Activated CD4-positive, alpha-beta T cell treated with anti-CD3 and anti-CD28 coated beads, Interleukin-2, amount 50 U/mL, for 16 hours (primary cell): ENCODE results near the gene ERBB2.

Experiments used
- DNase-seq: peaks from one replicate; pipeline ENCODE4 v3.0.0-alpha.2; 2020

The ERBB2 gene

GRCh38 chr17:39666231-39666600, 33.6 kb upstream of the ERBB2 start:
- DNase-seq: no peak

- DNase-seq: no peak
These were observed 33.1 kb upstream of the ERBB2 start for GRCh38 chr17:39666601-39667261.

GRCh38 chr17:39667262-39667944, 32.5 kb upstream of the ERBB2 start:
- no peak for DNase-seq

- DNase-seq: peak; percentile 70
These were observed 31.6 kb upstream of the ERBB2 start, which contains the start of gene PNMT for GRCh38 chr17:39667945-39668924. Gene PNMT, plus strand, starts transcription at chr17:39668453. Its CDS starts 23 bp downstream, at chr17:39668476.

GRCh38 chr17:39669897-39670735, 29.7 kb upstream of the ERBB2 start:
- DNase-seq: no peak

GRCh38 chr17:39670746-39671145, 29.1 kb upstream of the ERBB2 start:
- DNase-seq: no peak

GRCh38 chr17:39671651-39672521, 28.0 kb upstream of the ERBB2 start:
- no peak for DNase-seq

GRCh38 chr17:39672522-39673334, 27.1 kb upstream of the ERBB2 start:
- DNase-seq: no peak

- DNase-seq: no peak
These were observed 26.4 kb upstream of the ERBB2 start for GRCh38 chr17:39673335-39674081.

- DNase-seq: no peak
These were observed 25.7 kb upstream of the ERBB2 start for GRCh38 chr17:39674179-39674578.

- DNase-seq: no peak
These were observed 25.0 kb upstream of the ERBB2 start for GRCh38 chr17:39674702-39675389.

GRCh38 chr17:39675390-39676082, 24.3 kb upstream of the ERBB2 start:
- DNase-seq: no peak

GRCh38 chr17:39676198-39676819, 23.6 kb upstream of the ERBB2 start:
- peak; percentile 54 for DNase-seq

- no peak for DNase-seq
These were observed 22.8 kb upstream of the ERBB2 start for GRCh38 chr17:39677072-39677471.

- DNase-seq: no peak
These were observed 22.1 kb upstream of the ERBB2 start for GRCh38 chr17:39677542-39678339.

GRCh38 chr17:39678340-39679116, 21.3 kb upstream of the ERBB2 start:
- DNase-seq: no peak
